HepG2 (cell line): ENCODE data around the gene ZFTA. TPM values are rescaled to one million over a fixed set of nuclear protein-coding genes. Genes with fewer than 3 reads are reported as not detected.

Experiments
- CSRNP1 ChIP-seq: sonication (generic); formaldehyde crosslinking; IDR thresholded peaks from 2 replicates; pipeline ENCODE4 v1.8.1; 2023; ENCODE audit warnings: mild to moderate bottlenecking, missing genetic modification reagents
- CTCF ChIP-seq: sonication (generic); formaldehyde crosslinking; IDR thresholded peaks from 2 replicates; pipeline ENCODE4 v1.5.0; 2020; ENCODE audit warnings: mild to moderate bottlenecking, missing genetic modification reagents, moderate library complexity
- EHMT2 ChIP-seq: fragments of 200-600 bp; sonication (generic); IDR thresholded peaks from 2 replicates; pipeline ENCODE4 v1.7.0; 2017; ENCODE audit warnings: antibody characterized with exemption, low read depth, low read length, borderline replicate concordance
- GABPB1 ChIP-seq: IDR thresholded peaks from 2 replicates; pipeline ENCODE4 v1.6.1; 2016; ENCODE audit warnings: mild to moderate bottlenecking, missing genetic modification reagents, moderate library complexity, missing compliant biosample characterization
- MAX ChIP-seq: IDR thresholded peaks from 2 replicates; pipeline ENCODE4 v1.6.1; 2012; ENCODE audit warnings: inconsistent platforms
- MED13 ChIP-seq: sonication (generic); formaldehyde crosslinking; IDR thresholded peaks from 2 replicates; pipeline ENCODE4 v1.5.0; 2020; ENCODE audit warnings: missing genetic modification reagents
- MIER3 ChIP-seq: IDR thresholded peaks from 2 replicates; pipeline ENCODE4 v1.6.1; 2016; ENCODE audit warnings: missing compliant biosample characterization, borderline replicate concordance
- MTF2 ChIP-seq: sonication (generic); formaldehyde crosslinking; IDR thresholded peaks from 2 replicates; pipeline ENCODE4 v1.5.0; 2020; ENCODE audit warnings: missing genetic modification reagents, borderline replicate concordance
- NKX3-1 ChIP-seq: sonication (generic); formaldehyde crosslinking; IDR thresholded peaks from 2 replicates; pipeline ENCODE4 v1.5.0; 2020; ENCODE audit warnings: missing genetic modification reagents
- NONO ChIP-seq, 2 experiments: fragments of 450-650 bp in 1 of 2; sonication (generic) in 1 of 2; formaldehyde crosslinking in 1 of 2; IDR thresholded peaks in 1 of 2; conservative IDR thresholded peaks in 1 of 2; 2 replicates each; pipeline versions ENCODE4 v1.6.1 to v1.8.0; 2017 to 2022; ENCODE audit warnings: mild to moderate bottlenecking in 1 of 2, missing genetic modification reagents in 1 of 2, moderate library complexity in 1 of 2
- PCBP2 ChIP-seq: fragments of 200-400 bp; formaldehyde crosslinking; optimal IDR thresholded peaks from 2 replicates; pipeline ENCODE3; 2018; ENCODE audit warnings: low read length, low read depth; ENCODE audit not compliant: poor library complexity, severe bottlenecking
- TMF1 ChIP-seq: sonication (generic); formaldehyde crosslinking; IDR thresholded peaks from 2 replicates; pipeline ENCODE4 v1.8.1; 2022; ENCODE audit warnings: low read depth, missing genetic modification reagents
- ZBTB21 ChIP-seq: sonication (generic); formaldehyde crosslinking; IDR thresholded peaks from 2 replicates; pipeline ENCODE4 v1.4.0; 2020; ENCODE audit warnings: missing genetic modification reagents
- ZBTB8A ChIP-seq: sonication (generic); formaldehyde crosslinking; IDR thresholded peaks from 2 replicates; pipeline ENCODE4 v1.4.0; 2020; ENCODE audit warnings: mild to moderate bottlenecking, low read depth, missing genetic modification reagents, borderline replicate concordance
- ZNF160 ChIP-seq: sonication (generic); formaldehyde crosslinking; IDR thresholded peaks from 2 replicates; pipeline ENCODE4 v1.8.0; 2022; ENCODE audit warnings: mild to moderate bottlenecking, inconsistent platforms, missing genetic modification reagents
- ZNF275 ChIP-seq: sonication (generic); formaldehyde crosslinking; IDR thresholded peaks from 2 replicates; pipeline ENCODE4 v1.8.0; 2022; ENCODE audit warnings: missing genetic modification reagents, mild to moderate bottlenecking, inconsistent platforms, borderline replicate concordance
- ZNF281 ChIP-seq: sonication (generic); formaldehyde crosslinking; IDR thresholded peaks from 2 replicates; pipeline ENCODE4 v1.4.0; 2020; ENCODE audit warnings: missing genetic modification reagents, borderline replicate concordance
- ZNF3 ChIP-seq: IDR thresholded peaks from 2 replicates; pipeline ENCODE4 v1.7.0; 2017; ENCODE audit warnings: inconsistent platforms
- ZNF34 ChIP-seq: sonication (generic); formaldehyde crosslinking; IDR thresholded peaks from 2 replicates; pipeline ENCODE4 v1.4.0; 2020; ENCODE audit warnings: mild to moderate bottlenecking, missing genetic modification reagents, borderline replicate concordance
- ZNF773 ChIP-seq: sonication (generic); formaldehyde crosslinking; IDR thresholded peaks from 2 replicates; pipeline ENCODE4 v1.4.0; 2020; ENCODE audit warnings: missing genetic modification reagents, borderline replicate concordance
- polyA plus RNA-seq, 8 experiments: library from polyadenylated mRNA; depleted of rRNA in 3 of 8; stranded (reverse) in 7 of 8; unstranded in 1 of 8; fragments of >200 nt; fragmentation: Illumina TruSeq in 4 of 8; extraction: Trizol in 4 of 8; gene quantifications; 2 replicates each; pipeline versions ENCODE4 v1.2.1 to v1.2.3, GENCODE V29; 2011 to 2016; ENCODE audit warnings: low read depth in 4 of 8, missing spikeins in 1 of 8, mixed read lengths in 1 of 8; ENCODE audit not compliant: insufficient read depth in 1 of 8
- total RNA-seq, 5 experiments: library from RNA; depleted of rRNA; stranded (reverse); fragments of >200 nt; fragmentation: Illumina TruSeq; extraction: Trizol; gene quantifications; 2 replicates each; pipeline ENCODE4 v1.2.3, GENCODE V29; 2016; ENCODE audit warnings: low read depth in 1 of 5

Gene ZFTA
- total and polyA plus RNA-seq, 2 of the 13 experiments (the other 11 are each of a cell fraction or from before 2014, with no cell fraction given), result 3.9 to 10.4 TPM

GRCh38 chr11:63813563-63814382 is 45.2 kb upstream of the ZFTA start (continued):
- TF ChIP-seq NONO (IDR thresholded peaks at IDR 0.05) (no peak), NONO (CRISPR knock-in tag; conservative IDR thresholded peaks at IDR 0.05) (0 out of 2 replicates have a peak, but pooled peaks have one; percentile 62), CTCF (peak; percentile 44), ZNF160 (CRISPR knock-in tag) (no peak), ZBTB21 (no peak), NKX3-1 (CRISPR knock-in tag) (0 out of 2 replicates have a peak, but pooled peaks have one; percentile 12), ZNF3 (CRISPR knock-in tag) (no peak), ZNF34 (no peak), TMF1 (CRISPR knock-in tag) (peak; percentile 56; the same call in 1 of the 2 replicates), EHMT2 (no peak), PCBP2 (no peak), CSRNP1 (CRISPR knock-in tag) (0 out of 2 replicates have a peak, but pooled peaks have one; percentile 52), MAX (peak; percentile 51), ZBTB8A (CRISPR knock-in tag) (0 out of 2 replicates have a peak, but pooled peaks have one; percentile 20), MED13 (0 out of 2 replicates have a peak, but pooled peaks have one; percentile 45), ZNF281 (CRISPR knock-in tag) (peak; percentile 62; the same call in 1 of the 2 replicates), MTF2 (CRISPR knock-in tag) (0 out of 2 replicates have a peak, but pooled peaks have one; percentile 40), ZNF275 (CRISPR knock-in tag) (no peak), MIER3 (CRISPR knock-in tag) (peak; percentile 44; the same call in 1 of the 2 replicates), GABPB1 (CRISPR knock-in tag) (peak; percentile 83), ZNF773 (CRISPR knock-in tag) (no peak)
